ENCODE measurements around the gene DDRGK1.

DNA sequence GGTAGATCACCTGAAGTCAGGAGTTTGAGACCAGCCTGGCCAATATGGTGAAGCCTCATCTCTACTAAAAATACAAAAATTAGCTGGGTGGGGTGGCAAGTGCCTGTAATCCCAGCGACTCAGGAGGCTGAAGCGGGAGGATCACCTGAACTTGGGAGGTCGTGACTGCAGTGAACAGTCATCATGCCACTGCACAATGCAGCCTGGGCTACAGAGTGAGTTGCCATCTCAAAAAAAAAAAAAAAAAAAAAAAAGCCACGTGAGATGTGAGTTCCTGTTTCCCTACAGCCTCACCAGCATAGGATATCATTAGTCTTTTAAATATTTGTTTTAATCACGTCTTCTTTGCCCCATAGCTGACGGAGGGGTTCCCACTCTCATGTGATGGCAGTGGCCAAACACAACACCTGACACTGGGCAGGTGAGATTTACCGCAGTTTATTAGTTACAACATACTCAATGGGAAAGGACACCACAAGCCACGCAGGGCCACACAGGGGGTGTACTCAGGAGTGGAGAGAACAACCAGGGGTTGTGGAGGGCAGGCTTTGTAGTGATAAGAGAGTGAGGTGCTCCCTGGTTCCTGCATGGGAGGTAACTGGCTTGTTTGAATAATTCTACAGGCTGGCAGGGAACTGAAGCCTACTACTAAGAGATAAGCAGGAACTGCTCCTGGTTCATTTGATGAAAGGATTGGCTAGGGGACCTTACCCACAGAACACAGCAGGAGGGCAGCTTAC, 26.6 kb downstream of the DDRGK1 start:
- TF ChIP-seq, protein P1, sequence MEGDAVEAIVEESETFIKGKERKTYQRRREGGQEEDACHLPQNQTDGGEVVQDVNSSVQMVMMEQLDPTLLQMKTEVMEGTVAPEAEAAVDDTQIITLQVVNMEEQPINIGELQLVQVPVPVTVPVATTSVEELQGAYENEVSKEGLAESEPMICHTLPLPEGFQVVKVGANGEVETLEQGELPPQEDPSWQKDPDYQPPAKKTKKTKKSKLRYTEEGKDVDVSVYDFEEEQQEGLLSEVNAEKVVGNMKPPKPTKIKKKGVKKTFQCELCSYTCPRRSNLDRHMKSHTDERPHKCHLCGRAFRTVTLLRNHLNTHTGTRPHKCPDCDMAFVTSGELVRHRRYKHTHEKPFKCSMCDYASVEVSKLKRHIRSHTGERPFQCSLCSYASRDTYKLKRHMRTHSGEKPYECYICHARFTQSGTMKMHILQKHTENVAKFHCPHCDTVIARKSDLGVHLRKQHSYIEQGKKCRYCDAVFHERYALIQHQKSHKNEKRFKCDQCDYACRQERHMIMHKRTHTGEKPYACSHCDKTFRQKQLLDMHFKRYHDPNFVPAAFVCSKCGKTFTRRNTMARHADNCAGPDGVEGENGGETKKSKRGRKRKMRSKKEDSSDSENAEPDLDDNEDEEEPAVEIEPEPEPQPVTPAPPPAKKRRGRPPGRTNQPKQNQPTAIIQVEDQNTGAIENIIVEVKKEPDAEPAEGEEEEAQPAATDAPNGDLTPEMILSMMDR (IDR thresholded peaks at IDR 0.05), result no peak
- TF ChIP-seq POLR2AphosphoS5 (IDR thresholded peaks at IDR 0.05; ENCODE audit: low read depth, low read length), result no peak
- TF ChIP-seq SIN3A (IDR thresholded peaks at IDR 0.05; ENCODE audit: borderline replicate concordance, insufficient read depth, low read depth, low read length), result no peak
